Glutamatergic neuron (in vitro differentiated cells): ENCODE data around the gene GLIS1. TPM values are rescaled to one million over a fixed set of nuclear protein-coding genes. Genes with fewer than 3 reads are reported as not detected.

Experiments used
- DNase-seq: peaks from one replicate; pipeline ENCODE4 v3.0.0; 2022
- H3K27ac Mint-ChIP-seq: one replicate; pipeline ENCODE4 v1.8.0; 2020; ENCODE audit warnings: mild to moderate bottlenecking, mixed read lengths, inconsistent platforms; ENCODE audit not compliant: unreplicated experiment
- H3K27me3 Mint-ChIP-seq: one replicate; pipeline ENCODE4 v1.8.0; 2020; ENCODE audit warnings: mild to moderate bottlenecking, moderate library complexity, mixed read lengths, inconsistent platforms; ENCODE audit not compliant: unreplicated experiment
- H3K36me3 Mint-ChIP-seq: one replicate; pipeline ENCODE4 v1.8.0; 2020; ENCODE audit warnings: mild to moderate bottlenecking, mixed read lengths, inconsistent platforms; ENCODE audit not compliant: unreplicated experiment
- H3K4me1 Mint-ChIP-seq: one replicate; pipeline ENCODE4 v1.8.0; 2020; ENCODE audit warnings: mild to moderate bottlenecking, low read depth, mixed read lengths, inconsistent platforms; ENCODE audit not compliant: unreplicated experiment
- H3K4me3 Mint-ChIP-seq: one replicate; pipeline ENCODE4 v1.8.0; 2020; ENCODE audit warnings: mild to moderate bottlenecking, mixed read lengths, inconsistent platforms; ENCODE audit not compliant: unreplicated experiment
- H3K9me3 Mint-ChIP-seq: one replicate; pipeline ENCODE4 v1.8.0; 2020; ENCODE audit warnings: mild to moderate bottlenecking, moderate library complexity, mixed read lengths, inconsistent platforms; ENCODE audit not compliant: unreplicated experiment
- total RNA-seq: library from RNA; stranded (reverse); fragmentation: NEBNext Ultra II Directional; extraction: Animal tissue kit (Norgen Biotek cat#: 25700); gene quantifications from one replicate; pipeline ENCODE4 v1.2.1, GENCODE V29; 2021; ENCODE audit not compliant: unreplicated experiment
- TF ChIP-seq, protein P1 (sequence below): fragments of 200-600 bp; sonication (generic); IDR thresholded peaks from one replicate; pipeline ENCODE4 v1.5.0; 2021; ENCODE audit not compliant: partially characterized antibody, unreplicated experiment

GLIS1 gene
- total RNA-seq, 1 donor from 2014 or later: 0.76 TPM

DNA sequence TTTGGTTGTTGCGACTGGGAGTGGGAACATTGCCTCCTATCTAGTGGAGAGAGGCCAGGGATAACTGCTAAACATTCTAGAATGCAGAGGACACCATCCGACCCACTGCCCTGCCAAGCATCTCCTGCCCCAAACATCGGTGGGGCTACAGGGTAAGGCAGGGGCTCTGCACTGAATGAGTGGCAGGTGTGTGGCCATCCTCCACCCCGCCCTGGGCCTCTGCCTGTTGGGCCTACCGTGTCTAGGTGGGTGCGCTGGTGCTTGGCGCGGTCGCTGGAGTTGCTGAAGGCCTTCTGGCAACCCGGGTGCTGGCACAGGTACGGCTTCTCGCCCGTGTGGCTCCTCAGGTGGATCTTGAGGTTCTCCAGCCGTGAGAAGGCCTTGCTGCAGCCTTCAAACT, 209.4 kb downstream of the GLIS1 start:
- Mint-ChIP-seq H3K36me3 (peaks cover 4% of the 10 kb centered on the region), H3K27me3 (peaks cover 11% of the 10 kb centered on the region), H3K4me3 (no peak overlapping the region), H3K4me1 (peaks cover 24% of the 10 kb centered on the region), H3K9me3 (peaks cover 5% of the 10 kb centered on the region), H3K27ac (no peak overlapping the region)
- no peak for DNase-seq
- TF ChIP-seq, protein P1, sequence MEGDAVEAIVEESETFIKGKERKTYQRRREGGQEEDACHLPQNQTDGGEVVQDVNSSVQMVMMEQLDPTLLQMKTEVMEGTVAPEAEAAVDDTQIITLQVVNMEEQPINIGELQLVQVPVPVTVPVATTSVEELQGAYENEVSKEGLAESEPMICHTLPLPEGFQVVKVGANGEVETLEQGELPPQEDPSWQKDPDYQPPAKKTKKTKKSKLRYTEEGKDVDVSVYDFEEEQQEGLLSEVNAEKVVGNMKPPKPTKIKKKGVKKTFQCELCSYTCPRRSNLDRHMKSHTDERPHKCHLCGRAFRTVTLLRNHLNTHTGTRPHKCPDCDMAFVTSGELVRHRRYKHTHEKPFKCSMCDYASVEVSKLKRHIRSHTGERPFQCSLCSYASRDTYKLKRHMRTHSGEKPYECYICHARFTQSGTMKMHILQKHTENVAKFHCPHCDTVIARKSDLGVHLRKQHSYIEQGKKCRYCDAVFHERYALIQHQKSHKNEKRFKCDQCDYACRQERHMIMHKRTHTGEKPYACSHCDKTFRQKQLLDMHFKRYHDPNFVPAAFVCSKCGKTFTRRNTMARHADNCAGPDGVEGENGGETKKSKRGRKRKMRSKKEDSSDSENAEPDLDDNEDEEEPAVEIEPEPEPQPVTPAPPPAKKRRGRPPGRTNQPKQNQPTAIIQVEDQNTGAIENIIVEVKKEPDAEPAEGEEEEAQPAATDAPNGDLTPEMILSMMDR: no peak

DNA sequence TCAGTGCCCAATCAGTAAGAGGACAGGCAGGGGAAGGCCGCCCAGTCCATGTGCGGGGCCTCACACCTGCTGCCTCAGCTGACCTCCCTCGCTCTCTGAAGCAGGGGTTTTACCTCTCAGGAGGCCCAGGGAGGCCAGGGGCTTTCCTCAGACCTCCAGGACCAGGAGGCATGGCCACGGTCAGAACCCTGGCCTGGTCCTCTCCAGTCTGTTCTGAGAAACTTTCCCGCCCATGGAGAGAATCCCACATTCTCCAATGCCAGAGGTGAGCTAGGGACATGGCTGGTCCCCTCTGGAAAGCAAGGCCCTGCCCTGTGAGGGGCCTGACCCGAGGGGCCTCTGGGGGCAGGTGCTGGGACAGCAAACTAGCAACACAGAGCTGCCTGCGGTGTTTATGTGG, 211.6 kb downstream of the GLIS1 start:
- Mint-ChIP-seq H3K4me3 (no peak overlapping the region), H3K27ac (no peak overlapping the region), H3K4me1 (peaks cover 27% of the 10 kb centered on the region), H3K36me3 (no peaks in the 10 kb centered on the region), H3K9me3 (peaks cover 6% of the 10 kb centered on the region), H3K27me3 (peaks cover 9% of the 10 kb centered on the region)
- no peak for DNase-seq
- TF ChIP-seq, protein P1: no peak

DNA sequence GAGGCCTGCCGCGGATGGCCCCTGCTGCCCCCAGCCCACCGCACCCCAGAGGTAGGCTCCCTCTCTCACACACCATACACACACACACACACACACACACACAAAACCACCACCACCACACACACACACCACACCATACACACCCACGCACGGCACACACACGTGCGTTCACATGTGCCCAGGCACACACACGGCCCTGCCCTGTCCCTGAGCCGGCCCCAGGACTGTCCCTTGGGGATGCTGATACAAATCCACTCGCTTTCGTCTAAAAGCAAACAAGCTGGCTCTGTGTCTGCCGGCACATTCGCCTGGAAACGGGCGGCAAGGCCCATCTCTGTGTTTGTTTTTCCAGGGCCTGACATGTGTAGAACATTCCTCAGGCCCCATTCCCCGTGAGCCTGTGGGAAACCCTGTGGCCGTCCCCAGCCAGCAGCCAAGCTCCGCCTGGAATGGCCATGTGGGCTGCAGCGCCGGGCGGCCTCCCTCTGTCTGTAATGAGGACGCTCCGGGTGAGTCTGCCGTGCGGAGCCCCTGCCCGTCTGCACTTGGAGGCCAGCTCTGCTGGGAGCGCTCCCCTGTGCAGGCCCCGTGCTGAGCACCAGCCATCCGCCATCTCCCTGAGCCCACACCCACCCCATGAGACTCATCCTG, 212.4 kb downstream of the GLIS1 start:
- TF ChIP-seq, protein P1: no peak
- H3K4me1 Mint-ChIP-seq: peaks cover 30% of the 10 kb centered on the region
- H3K27ac Mint-ChIP-seq: peak overlapping the region; percentile 74
- H3K9me3 Mint-ChIP-seq: peaks cover 6% of the 10 kb centered on the region
- peaks cover 9% of the 10 kb centered on the region for H3K27me3 Mint-ChIP-seq
- no peaks in the 10 kb centered on the region for H3K36me3 Mint-ChIP-seq
- DNase-seq: peak; percentile 68
- H3K4me3 Mint-ChIP-seq: peak overlapping the region; percentile 3

DNA sequence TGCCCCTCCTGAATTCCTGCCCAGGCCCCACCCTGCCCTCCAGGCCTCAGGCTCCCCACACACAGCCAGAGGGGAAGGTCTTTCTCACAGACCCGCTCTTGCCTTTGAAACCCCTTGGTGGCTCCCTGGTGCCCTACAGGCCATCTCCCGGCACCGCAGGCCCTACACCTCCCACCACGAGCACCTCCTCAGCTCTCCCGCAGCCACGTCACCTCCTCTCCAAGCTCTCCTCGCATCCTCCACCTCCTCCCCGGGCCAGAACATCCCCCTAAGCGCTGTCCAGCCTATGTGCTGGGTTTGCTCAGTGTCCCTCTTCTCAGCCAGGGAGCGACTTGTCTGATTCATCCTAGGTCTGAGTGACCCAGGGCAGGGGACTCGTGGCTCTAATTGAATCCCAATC, 213.4 kb downstream of the GLIS1 start:
- Mint-ChIP-seq H3K4me3 (no peak overlapping the region), H3K4me1 (peaks cover 28% of the 10 kb centered on the region), H3K27ac (peak overlapping the region; percentile 46), H3K27me3 (peaks cover 8% of the 10 kb centered on the region), H3K9me3 (peaks cover 4% of the 10 kb centered on the region), H3K36me3 (no peaks in the 10 kb centered on the region)
- peak; percentile 58 for DNase-seq
- TF ChIP-seq, protein P1: no peak

DNA sequence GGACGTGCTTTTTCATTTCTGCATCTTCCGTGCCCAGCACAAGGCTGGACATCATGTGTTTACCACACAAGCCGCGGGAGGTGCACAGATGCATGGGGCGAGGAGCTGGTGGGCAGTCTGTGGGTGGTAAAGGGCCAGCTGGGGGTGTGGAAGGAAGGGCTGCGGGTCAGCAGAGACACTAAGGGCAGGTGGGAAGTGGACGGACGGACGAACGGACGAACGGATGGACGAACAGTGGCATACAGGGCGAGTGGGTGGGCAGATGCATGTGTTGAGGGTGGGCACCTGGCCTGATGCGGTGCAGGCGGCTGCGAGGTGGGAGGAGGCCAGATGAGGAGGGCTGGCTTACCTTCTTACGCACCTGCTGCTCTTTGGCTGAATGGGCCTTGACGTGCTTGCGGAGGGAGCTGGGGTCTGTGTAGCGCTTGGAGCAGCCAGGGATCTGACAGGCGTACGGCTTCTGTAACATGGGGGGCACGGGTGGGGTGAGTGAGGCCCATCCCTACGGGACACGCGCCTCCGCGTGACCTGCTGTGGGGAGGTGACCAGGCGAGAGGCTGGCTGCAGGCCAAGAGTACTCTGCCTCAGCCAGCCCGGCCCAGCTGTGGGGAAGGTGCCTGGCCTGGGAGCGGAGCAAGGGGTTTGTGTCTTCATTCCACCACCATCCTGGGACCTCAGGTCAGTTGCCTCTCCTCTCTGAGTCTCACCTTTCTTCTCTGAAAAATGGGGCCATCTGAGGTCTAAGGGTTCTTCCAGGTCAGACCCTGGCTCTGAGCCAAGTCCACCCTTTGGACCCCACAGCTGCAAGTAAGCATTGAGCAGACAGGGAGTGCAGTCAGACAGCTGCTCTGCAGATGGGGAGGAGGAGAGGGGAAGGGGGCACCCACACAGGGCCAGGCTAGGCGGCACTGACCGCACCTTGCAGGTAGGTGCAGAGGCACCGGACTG, 214.3 kb downstream of the GLIS1 start:
- Mint-ChIP-seq H3K27ac (no peak overlapping the region), H3K9me3 (peaks cover 6% of the 10 kb centered on the region), H3K4me3 (no peak overlapping the region), H3K27me3 (peaks cover 8% of the 10 kb centered on the region), H3K36me3 (no peaks in the 10 kb centered on the region), H3K4me1 (peaks cover 32% of the 10 kb centered on the region)
- no peak for DNase-seq
- TF ChIP-seq, protein P1: no peak
